22Rv1 (cell line): Measurements from ENCODE around the gene FTL.

Experiments
- ZFX ChIP-seq: fragments of 450-650 bp; IDR thresholded peaks from 2 replicates; pipeline ENCODE4 v1.6.1; 2017; ENCODE audit warnings: antibody characterized with exemption, borderline replicate concordance
- TF ChIP-seq, protein P1 (sequence below): fragments of 450-650 bp; IDR thresholded peaks from 2 replicates; pipeline ENCODE4 v1.5.1; 2017; ENCODE audit warnings: mild to moderate bottlenecking

DNA sequence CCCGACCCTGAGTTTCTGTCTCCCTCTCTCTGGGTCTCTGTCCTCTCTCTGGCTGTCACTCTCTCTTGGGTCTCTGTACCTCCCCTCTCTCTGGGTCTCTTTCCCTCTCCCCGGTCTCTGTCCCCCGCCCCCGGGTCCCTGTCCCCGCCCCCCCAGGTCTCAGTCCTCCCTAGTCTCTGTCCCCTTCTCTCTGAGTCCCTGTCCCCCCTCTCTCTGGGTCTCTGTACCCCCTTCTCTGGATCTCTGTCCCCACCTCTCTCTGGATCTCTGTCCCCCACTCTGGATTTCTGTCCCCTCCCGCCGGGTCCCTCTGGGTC, 2.3 kb upstream of the FTL start:
- TF ChIP-seq, protein P1, sequence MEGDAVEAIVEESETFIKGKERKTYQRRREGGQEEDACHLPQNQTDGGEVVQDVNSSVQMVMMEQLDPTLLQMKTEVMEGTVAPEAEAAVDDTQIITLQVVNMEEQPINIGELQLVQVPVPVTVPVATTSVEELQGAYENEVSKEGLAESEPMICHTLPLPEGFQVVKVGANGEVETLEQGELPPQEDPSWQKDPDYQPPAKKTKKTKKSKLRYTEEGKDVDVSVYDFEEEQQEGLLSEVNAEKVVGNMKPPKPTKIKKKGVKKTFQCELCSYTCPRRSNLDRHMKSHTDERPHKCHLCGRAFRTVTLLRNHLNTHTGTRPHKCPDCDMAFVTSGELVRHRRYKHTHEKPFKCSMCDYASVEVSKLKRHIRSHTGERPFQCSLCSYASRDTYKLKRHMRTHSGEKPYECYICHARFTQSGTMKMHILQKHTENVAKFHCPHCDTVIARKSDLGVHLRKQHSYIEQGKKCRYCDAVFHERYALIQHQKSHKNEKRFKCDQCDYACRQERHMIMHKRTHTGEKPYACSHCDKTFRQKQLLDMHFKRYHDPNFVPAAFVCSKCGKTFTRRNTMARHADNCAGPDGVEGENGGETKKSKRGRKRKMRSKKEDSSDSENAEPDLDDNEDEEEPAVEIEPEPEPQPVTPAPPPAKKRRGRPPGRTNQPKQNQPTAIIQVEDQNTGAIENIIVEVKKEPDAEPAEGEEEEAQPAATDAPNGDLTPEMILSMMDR, result no peak
- no peak for TF ChIP-seq ZFX
